OCI-LY3 (cell line): Measurements from ENCODE around the gene CXCL14.

Experiments used
- EZH2phosphoT487 ChIP-seq: fragments of 200-600 bp; shearing (Covaris generic); IDR thresholded peaks from 2 replicates; pipeline ENCODE4 v1.6.1; 2018; ENCODE audit warnings: antibody characterized with exemption, mixed run types, low read depth
- TF ChIP-seq, protein P1 (sequence below): fragments of 200-600, 300-600 bp; sonication (generic); IDR thresholded peaks from 2 replicates; pipeline ENCODE4 v1.5.1; 2014; ENCODE audit warnings: antibody characterized with exemption, low read length, low read depth

DNA sequence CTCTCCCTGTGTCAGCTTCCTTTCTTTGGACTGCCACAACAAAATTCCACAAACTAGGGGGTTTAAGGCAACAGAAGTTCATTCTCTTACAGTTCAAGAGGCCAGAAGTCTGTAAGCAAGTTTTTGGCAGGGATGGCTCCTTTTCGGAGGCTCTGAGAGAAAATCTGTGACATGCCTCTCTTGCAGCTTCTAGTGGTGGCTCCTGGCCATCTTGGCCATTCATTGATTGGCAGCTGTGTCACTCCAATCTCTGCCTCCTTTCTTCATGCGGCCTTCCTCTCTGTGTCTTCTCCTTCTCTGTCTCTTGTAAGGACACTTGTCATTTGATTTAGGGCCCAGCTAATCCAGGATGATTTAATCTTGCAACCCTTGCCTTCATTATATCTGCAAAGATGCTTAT, 41.0 kb downstream of the CXCL14 start:
- TF ChIP-seq, protein P1, sequence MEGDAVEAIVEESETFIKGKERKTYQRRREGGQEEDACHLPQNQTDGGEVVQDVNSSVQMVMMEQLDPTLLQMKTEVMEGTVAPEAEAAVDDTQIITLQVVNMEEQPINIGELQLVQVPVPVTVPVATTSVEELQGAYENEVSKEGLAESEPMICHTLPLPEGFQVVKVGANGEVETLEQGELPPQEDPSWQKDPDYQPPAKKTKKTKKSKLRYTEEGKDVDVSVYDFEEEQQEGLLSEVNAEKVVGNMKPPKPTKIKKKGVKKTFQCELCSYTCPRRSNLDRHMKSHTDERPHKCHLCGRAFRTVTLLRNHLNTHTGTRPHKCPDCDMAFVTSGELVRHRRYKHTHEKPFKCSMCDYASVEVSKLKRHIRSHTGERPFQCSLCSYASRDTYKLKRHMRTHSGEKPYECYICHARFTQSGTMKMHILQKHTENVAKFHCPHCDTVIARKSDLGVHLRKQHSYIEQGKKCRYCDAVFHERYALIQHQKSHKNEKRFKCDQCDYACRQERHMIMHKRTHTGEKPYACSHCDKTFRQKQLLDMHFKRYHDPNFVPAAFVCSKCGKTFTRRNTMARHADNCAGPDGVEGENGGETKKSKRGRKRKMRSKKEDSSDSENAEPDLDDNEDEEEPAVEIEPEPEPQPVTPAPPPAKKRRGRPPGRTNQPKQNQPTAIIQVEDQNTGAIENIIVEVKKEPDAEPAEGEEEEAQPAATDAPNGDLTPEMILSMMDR, result no peak
- no peak for TF ChIP-seq EZH2phosphoT487
